Upper lobe of left lung (tissue), 6 donors: ENCODE data around the gene PIP4K2B. TPM values are rescaled to one million over a fixed set of nuclear protein-coding genes. Genes with fewer than 3 reads are reported as not detected.

Experiments used
- ATAC-seq, 2 donors: fragments of 200-7000 bp; cut with Tn5 transposase; one replicate each; pipeline ENCODE4 v1.9.1; 2022; ENCODE audit warnings: mild to moderate bottlenecking in 2 of 2, moderate library complexity in 2 of 2; ENCODE audit not compliant: low FRiP score in 2 of 2
- DNase-seq, 2 donors: peaks; one replicate each; pipeline ENCODE4 v3.0.0-alpha.2; 2019 to 2020
- H3K27ac ChIP-seq, 4 donors: fragments of 200-600 bp; sonication (generic); one replicate each; pipeline ENCODE4 v1.5.1; 2016 to 2019
- H3K27me3 ChIP-seq, 4 donors: fragments of 200-600 bp; sonication (generic); one replicate each; pipeline ENCODE4 v1.5.1; 2017 to 2019
- H3K36me3 ChIP-seq, 4 donors: fragments of 200-600 bp; sonication (generic); one replicate each; pipeline ENCODE4 v1.5.1; 2016 to 2019
- H3K4me1 ChIP-seq, 4 donors: fragments of 200-600 bp; sonication (generic); one replicate each; pipeline ENCODE4 v1.5.1; 2018 to 2019
- H3K4me3 ChIP-seq, 4 donors: fragments of 200-600 bp; sonication (generic); one replicate each; pipeline ENCODE4 v1.5.1; 2017 to 2019; ENCODE audit warnings: mild to moderate bottlenecking in 2 of 4, moderate library complexity in 1 of 4
- H3K9me3 ChIP-seq, 4 donors: fragments of 200-600 bp; sonication (generic); one replicate each; pipeline ENCODE4 v1.5.1; 2018 to 2019
- CTCF ChIP-seq, 6 experiments: fragments of 450-650 bp in 4 of 6; fragments of 200-600 bp in 2 of 6; sonication (generic) in 2 of 6; IDR thresholded peaks; one replicate each; pipeline ENCODE4 v1.5.1; 2016 to 2019; ENCODE audit warnings: antibody characterized with exemption in 6 of 6
- EP300 ChIP-seq, 4 donors: sonication (generic); formaldehyde crosslinking; IDR thresholded peaks; one replicate each; pipeline ENCODE4 v1.5.1; 2017; ENCODE audit warnings: antibody characterized with exemption in 4 of 4, control low read depth in 2 of 4
- POLR2A ChIP-seq, 4 donors: fragments of 450-650 bp; IDR thresholded peaks; one replicate each; pipeline ENCODE4 v1.5.1; 2016 to 2017; ENCODE audit warnings: antibody characterized with exemption in 4 of 4, mild to moderate bottlenecking in 2 of 4
- POLR2AphosphoS5 ChIP-seq, 2 donors: sonication (generic); formaldehyde crosslinking; IDR thresholded peaks; one replicate each; pipeline ENCODE4 v1.5.1; 2017; ENCODE audit warnings: antibody characterized with exemption in 2 of 2
- WGBS, 2 donors: methylation state at CpG; one replicate each; pipeline ENCODE4 v1.1.5; 2017 to 2018; 5-methylcytosine and 5-hydroxymethylcytosine counted together
- total RNA-seq, 6 donors: library from RNA; depleted of rRNA in 4 of 6; stranded (reverse); fragments of >200 nt in 4 of 6; gene quantifications; one replicate each; pipeline versions ENCODE4 v1.1.0 to v1.2.1, GENCODE V29; 2016 to 2021
- donor health status: DM: no; HTN: no; CAD: no; lungs with moderate emphysema.
- donor health status: DM: no; HTN: yes; CAD: no; lungs with severe emphysema.

Gene PIP4K2B
- total RNA-seq, 6 donors from 2014 or later: 36.3 to 67.1 (median 38.8) TPM

GRCh38 chr17:38752308-38753070 is 46.9 kb downstream of the PIP4K2B start, which contains the start of gene PSMB3:
Gene PSMB3 (plus strand): TSS chr17:38752741. CDS start chr17:38752827, 86 bp downstream.
- Histone ChIP-seq H3K9me3 (no peaks in the 10 kb centered on the region), H3K27me3 (peaks cover 0 to 9% (median 2%) of the 10 kb centered on the region in 4 donors), H3K27ac (peak within 1 kb of the TSS; percentile 89 to 95 (median 91)), H3K4me1 (peaks cover 42 to 61% (median 53%) of the 10 kb centered on the region in 4 donors), H3K4me3 (peak within 1 kb of the TSS; percentile 77 to 92 (median 84)), H3K36me3 (peaks cover 6 to 30% (median 20%) of the 10 kb centered on the region in 4 donors)
- WGBS, 2 donors: 0 to 1% methylated on average over 39 to 42 of the region's 44 CpGs
- TF ChIP-seq CTCF (IDR thresholded peaks at IDR 0.05): peak in 2 of 6 experiments; percentile 7 to 14
- no peak for TF ChIP-seq EP300 (IDR thresholded peaks at IDR 0.05)
- peak in 3 of 4 donors; percentile 7 to 75 (median 20) for TF ChIP-seq POLR2A (IDR thresholded peaks at IDR 0.05)
- TF ChIP-seq POLR2AphosphoS5 (IDR thresholded peaks at IDR 0.05): peak; percentile 83 to 89
- ATAC-seq: peak; percentile 90 to 95
- peak; percentile 98 to 100 for DNase-seq

- H3K4me3 ChIP-seq: peak overlapping the region; percentile 67 to 85 (median 80)
- ATAC-seq: peak; percentile 69 to 81
- peaks cover 47 to 67% (median 59%) of the 10 kb centered on the region in 4 donors for H3K4me1 ChIP-seq
- DNase-seq: peak; percentile 90 to 91
- 1% methylated on average over 32 to 40 of the region's 44 CpGs for WGBS, 2 donors
- TF ChIP-seq POLR2A (IDR thresholded peaks at IDR 0.05) (peak in 1 of 4 donors; percentile 17), CTCF (IDR thresholded peaks at IDR 0.05) (peak in 1 of 6 experiments; percentile 3), POLR2AphosphoS5 (IDR thresholded peaks at IDR 0.05) (peak in 1 of 2 donors; percentile 42), EP300 (IDR thresholded peaks at IDR 0.05) (no peak)
- H3K9me3 ChIP-seq: no peaks in the 10 kb centered on the region
- peaks cover 0 to 14% (median 2%) of the 10 kb centered on the region in 4 donors for H3K27me3 ChIP-seq
- peak overlapping the region; percentile 89 to 95 (median 91) for H3K27ac ChIP-seq
- peaks cover 6 to 24% (median 15%) of the 10 kb centered on the region in 4 donors for H3K36me3 ChIP-seq
Observed at GRCh38 chr17:38751808-38752307, 47.5 kb downstream of the PIP4K2B start.

- no peak for DNase-seq
- no peaks in the 10 kb centered on the region for H3K9me3 ChIP-seq
- 5% methylated on average over 10 of the region's 10 CpGs for WGBS, 2 donors
- peaks cover 53 to 73% (median 65%) of the 10 kb centered on the region in 4 donors for H3K4me1 ChIP-seq
- ATAC-seq: no peak
- H3K27ac ChIP-seq: peak overlapping the region; percentile 89 to 95 (median 92)
- H3K27me3 ChIP-seq: peaks cover 0 to 14% (median 2%) of the 10 kb centered on the region in 4 donors
- H3K4me3 ChIP-seq: peak overlapping the region in 3 of 4 donors; percentile 77 to 85 (median 82)
- TF ChIP-seq POLR2AphosphoS5 (IDR thresholded peaks at IDR 0.05): no peak
- TF ChIP-seq CTCF (IDR thresholded peaks at IDR 0.05): no peak
- TF ChIP-seq POLR2A (IDR thresholded peaks at IDR 0.05): no peak
- TF ChIP-seq EP300 (IDR thresholded peaks at IDR 0.05): no peak
- H3K36me3 ChIP-seq: peaks cover 3 to 18% (median 10%) of the 10 kb centered on the region in 4 donors
Observed at GRCh38 chr17:38751144-38751807, 48.1 kb downstream of the PIP4K2B start.

GRCh38 chr17:38750312-38751121 is 48.8 kb downstream of the PIP4K2B start:
- Histone ChIP-seq H3K9me3 (no peaks in the 10 kb centered on the region), H3K36me3 (peaks cover 0 to 10% (median 3%) of the 10 kb centered on the region in 4 donors), H3K27me3 (peaks cover 0 to 14% (median 2%) of the 10 kb centered on the region in 4 donors), H3K27ac (peak overlapping the region; percentile 89 to 95 (median 92)), H3K4me3 (peak overlapping the region in 3 of 4 donors; percentile 84 to 86 (median 85)), H3K4me1 (peaks cover 61 to 81% (median 73%) of the 10 kb centered on the region in 4 donors)
- TF ChIP-seq POLR2A (IDR thresholded peaks at IDR 0.05) (no peak), POLR2AphosphoS5 (IDR thresholded peaks at IDR 0.05) (no peak), EP300 (IDR thresholded peaks at IDR 0.05) (no peak), CTCF (IDR thresholded peaks at IDR 0.05) (no peak)
- DNase-seq (no peak), ATAC-seq (no peak)
- WGBS, 2 donors: 20 to 24% methylated on average over 25 to 28 of the region's 28 CpGs
